ENCODE measurements around the gene KCNAB2. TPM values are rescaled to one million over a fixed set of nuclear protein-coding genes. Genes with fewer than 3 reads are reported as not detected.

KCNAB2 gene
- polyA plus RNA-seq, 5 donors, result 5.2 to 7.7 (median 5.5) TPM

DNA sequence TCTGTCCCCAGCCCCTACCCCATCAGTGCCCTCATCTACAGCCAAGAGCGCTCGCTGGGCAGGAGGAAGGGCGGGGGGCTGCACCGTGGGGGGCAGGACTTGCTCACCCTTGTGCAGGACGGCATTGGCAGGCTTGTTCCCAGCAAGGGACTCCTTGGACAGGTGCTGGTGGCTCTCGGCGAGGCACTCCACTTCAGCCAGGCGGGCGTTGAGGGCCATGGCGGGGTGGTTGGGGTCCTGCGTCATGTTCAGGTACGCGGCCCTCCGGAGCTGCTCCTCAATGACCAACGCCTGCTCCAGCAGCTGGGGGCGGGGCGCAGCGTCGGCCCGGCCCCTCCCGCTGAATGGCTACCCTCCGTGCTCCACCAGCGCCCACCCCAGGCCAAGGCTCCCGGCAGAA, 64.0 kb downstream of the KCNAB2 start:
- DNase-seq, result no peak

DNA sequence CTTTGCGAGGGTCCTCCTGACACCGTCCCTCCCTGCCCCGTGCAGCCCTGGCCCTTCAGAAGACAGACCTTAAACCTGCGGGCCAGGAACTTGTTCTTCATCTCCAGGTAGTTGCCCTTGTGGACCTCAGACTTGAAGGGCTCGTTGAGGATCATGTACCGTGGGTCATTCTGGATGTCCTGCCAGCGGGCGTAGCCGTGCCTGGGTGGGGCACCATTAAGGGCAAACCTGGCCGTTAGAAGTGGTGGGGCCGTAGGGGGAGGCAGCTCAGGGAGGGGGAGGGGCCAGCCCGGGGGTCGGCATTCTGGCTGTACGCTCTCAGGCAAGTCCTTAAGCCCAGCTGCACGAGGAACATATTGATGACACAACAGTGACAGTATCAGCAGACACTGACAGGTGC, 64.6 kb downstream of the KCNAB2 start:
- DNase-seq, result no peak

DNA sequence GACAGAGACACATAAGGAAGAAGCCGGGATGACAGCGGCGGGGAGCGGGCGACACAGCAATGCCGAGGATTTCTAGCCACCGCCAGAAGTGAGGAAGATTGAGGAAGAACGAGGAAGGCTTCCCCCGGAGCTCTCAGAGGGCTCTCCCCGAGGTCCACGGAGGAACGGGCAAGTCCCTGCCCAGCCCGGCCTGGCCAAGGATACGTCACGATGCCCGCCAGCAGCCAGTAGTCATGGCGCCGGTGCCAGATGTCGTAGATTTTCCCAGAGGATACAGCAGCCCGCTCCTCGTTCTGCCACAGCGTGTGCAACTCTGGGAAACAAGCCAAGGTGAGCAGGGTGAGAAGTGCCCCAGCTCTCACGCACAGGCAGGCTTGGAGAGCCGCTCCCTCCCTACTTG, 65.9 kb downstream of the KCNAB2 start:
- no peak for DNase-seq

DNA sequence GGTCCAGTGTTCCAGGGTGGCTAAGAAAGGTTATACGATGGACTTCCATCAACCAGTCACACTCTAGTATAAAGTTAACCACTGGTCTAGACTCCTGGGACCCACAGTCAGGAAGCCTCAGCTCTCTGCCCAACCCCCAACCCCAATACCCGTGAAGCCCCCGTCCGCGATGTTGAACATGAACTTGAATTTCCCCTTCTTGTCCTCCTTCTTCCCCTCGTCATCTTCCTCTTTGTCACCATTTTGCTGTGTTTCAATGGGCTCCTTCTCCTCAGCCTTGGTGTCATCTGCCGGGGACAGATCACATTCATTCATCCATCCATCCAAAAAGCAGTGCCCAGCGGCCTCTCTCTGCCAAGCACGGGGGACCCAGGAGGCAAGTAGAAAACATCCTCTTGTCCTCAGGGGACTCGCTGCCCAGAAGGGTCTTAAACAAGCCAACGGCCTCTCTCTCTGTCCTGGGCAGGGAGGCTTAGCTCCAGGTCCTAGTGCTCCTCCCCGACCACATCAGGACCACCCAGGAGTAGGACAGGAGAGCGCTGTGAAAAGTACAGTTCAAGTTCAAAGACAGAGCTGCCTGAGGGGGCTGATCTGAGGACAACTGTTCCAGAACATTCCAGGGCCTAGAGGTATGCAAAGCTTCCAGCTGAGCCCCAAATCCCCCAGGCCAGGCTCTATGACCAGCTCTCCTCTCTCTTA, 66.5 kb downstream of the KCNAB2 start:
- DNase-seq, result no peak

DNA sequence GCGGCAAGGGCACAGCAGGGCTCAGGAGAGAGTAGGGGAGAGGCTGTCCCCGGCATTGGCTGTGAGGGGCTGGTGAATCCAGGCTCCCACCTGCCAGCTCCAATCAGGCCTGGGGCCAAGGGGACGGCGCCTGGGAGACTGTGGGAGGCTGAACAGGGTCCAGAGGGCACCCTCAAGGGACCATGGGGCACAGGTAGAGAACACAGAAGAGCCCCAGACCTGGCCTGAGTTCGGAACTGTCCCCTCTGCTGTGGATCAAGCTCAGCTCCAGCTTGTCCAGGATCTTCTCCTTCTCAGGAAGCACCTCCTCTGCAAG, 67.0 kb downstream of the KCNAB2 start:
- DNase-seq, result no peak

DNA sequence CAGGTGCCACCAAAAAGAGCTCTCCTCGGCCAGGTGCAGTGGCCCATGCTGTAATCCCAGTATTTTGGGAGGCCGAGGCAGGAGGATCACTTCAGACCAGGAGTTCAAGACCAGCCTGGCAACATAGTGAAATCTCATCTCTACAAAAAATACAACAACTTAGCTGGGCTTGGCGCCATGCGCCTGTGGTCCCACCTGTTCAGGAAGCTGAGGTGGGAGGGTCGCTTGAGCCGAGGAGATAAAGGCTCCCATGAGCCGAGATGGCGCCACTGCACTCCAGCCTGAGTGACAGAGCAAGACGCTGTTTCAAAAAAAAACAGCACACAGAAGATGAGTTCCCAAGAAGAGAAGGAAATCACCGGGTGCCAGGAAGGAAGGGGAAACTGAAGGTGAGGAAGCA, 67.4 kb downstream of the KCNAB2 start:
- no peak for DNase-seq

DNA sequence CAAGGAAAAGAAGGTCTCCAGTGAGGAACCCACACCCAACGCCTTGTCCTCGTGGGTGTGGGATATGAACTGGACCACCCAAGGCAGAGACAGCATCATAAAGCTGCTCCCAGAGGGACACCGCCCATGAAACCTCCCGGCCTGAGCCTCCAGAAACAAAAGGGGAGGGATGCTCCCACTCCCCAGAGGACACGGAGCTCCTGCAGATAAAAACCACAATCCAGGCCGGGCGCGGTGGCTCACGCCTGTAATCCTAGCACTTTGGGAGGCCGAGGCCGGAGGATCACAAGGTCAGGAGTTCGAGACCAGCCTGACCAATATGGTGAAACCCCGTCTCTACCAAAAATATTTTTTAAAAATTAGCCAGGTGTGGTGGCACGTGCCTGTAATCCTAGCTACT, 68.1 kb downstream of the KCNAB2 start:
- no peak for DNase-seq

DNA sequence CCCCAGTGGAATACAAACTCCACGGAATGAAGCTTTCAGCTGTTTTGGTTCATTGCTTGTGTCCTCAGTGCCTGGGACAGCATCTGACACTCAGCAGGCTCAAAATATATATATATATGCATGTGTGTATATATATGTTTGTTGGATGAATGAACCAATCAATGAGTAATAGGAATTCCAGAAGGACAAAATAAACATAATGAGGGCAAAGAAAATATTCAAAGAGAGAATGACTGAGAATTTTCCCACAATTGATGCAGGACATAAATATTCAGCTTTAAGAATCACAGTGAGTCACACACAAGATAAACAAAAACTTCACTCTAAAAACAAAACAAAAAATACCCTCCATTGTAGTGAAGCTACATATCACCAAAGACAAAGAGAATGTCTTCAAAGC, 70.4 kb downstream of the KCNAB2 start:
- no peak for DNase-seq

DNA sequence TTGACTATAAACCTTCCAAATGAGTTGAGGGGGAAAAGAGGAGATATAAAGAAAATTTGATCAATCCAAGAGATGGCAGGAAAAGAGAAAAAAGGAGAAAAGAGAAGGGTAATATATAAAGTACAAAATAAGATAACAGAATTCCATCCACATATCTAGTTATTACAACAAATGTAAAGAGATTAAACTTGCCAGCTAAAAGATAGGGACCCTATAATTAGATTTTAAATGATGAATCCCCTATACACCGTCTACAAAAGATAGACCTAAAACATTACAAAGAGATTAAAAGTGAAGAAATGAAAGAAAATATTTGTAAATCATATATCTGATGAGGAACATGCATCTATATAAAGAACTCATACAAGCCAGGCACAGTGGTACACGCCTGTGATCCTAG, 71.4 kb downstream of the KCNAB2 start:
- DNase-seq, result no peak

DNA sequence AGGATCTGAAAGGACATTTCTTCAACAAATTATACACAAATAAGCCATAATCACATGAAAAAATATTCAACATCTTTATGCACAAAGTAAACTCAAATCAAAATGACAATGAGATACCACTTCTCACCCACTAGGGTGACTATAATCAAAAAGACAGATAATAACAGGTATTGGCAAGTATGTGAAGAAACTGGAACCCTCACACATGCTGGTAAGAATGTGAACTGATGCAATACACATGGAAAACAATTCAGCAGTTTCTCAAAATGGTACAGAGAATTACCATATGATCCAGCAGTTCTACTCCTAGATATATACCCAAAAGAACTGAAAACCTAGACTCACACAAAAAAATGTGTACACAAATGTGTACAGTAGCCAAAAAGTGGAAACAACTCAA, 71.9 kb downstream of the KCNAB2 start:
- no peak for DNase-seq

DNA sequence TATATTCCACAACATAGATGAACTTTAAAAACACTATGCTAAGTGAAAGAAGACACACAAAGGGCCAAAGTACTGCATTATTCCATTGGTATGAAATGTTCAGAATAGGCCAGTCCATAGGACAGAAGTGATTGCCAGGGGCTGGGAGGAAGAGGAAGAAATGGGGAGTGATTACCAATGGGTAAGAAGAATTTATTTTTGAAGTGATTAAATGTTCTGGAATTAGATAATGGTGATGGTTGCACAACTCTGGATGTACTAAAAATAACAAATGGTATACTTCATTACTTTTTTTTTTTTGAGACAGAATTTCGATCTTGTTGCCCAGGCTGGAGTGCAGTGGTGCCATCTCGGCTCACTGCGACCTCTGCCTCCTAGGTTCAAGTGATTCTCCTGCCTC, 72.7 kb downstream of the KCNAB2 start:
- no peak for DNase-seq

DNA sequence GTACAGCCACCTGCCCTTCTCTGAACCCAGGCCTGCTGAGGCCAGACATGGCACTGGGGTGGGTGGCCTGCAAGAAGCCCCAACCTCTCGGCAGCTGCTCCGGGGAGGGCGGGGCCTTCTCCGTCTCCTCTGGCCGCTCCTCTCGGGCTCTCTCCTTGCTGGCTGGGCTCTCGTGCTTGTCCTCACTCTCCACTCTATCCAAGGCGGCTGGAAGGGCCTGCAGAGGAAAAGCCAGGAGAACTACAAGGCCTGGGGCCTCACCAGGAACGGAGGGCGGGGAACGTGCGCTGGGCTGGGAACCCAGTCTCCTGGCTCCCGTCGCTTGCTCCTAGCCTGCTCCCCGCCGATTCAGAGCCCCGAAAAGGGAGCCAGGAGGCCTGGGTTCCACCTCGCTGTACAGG, 75.3 kb downstream of the KCNAB2 start:
- DNase-seq, result no peak

DNA sequence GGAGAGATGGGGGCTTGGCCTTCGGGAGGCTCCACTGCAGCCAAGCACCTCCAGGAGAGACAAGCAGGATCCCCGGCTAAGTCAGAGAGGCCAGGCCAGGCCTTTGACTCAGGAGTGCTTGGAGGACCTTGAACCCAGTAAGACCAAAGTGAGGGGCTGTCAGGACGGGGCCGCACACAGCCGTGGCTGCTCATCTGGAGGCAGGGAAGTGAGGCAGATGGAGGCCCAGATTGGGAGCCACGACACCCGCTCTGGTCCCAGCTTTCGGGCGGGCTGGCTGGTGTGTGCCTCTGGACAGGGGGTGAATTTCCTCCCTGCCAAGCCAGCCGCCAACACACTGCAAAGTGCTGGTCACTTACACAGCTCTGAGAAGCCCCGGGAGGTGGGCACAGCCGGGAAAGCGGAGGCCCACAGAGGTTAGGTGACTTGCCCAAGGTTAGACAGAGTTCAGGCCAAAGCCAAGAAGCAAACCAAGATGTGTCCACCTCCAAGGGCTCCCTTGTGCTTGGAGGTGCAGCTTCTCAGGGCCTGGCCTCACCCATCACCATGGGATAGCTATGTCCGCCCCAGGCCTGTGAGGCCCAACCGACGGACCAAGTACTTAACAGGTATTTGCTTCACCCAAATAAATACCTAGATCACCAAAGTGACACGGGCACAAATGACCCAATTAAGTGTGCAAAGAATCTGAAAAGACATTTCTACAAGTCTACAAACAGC, 76.1 kb downstream of the KCNAB2 start:
- no peak for DNase-seq

DNA sequence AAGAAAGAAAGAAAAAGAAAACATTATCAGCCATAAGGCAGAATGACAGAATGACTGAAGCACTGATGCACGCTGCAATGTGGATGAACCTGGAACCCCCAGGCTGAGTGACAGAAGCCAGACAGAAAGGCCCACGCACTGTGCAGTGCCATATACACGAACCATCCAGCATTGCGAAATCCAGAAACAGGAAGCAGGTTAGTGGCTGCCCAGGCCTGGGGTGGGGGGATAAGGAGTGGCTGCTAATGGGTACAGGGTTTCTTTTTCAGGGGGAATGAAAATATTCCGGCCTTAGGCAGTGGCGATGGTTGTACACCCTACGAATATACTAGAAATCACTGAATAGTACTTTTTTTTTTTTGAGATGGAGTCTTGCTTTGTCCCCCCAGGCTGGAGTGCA, 77.4 kb downstream of the KCNAB2 start:
- DNase-seq, result no peak

DNA sequence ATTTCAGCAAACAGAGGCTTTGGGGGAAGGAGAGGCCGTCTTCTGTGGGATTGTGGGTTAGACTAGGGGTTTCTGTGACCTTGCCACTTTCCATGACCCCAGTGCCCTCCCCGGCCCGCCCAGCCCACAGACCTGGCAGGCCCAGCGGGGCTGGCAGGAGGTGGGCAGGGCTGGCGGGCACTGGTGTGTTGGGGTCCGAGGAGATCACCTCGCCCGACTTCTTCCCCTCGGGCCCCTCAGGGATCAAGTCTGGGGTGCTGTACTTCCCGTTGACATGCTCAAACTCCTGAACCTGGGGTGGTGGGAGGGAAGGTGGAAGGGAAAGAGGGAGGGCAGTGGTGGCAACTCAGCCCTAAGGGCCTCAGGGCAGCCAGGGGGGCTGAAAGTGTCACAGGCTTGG, 78.1 kb downstream of the KCNAB2 start:
- DNase-seq, result no peak

DNA sequence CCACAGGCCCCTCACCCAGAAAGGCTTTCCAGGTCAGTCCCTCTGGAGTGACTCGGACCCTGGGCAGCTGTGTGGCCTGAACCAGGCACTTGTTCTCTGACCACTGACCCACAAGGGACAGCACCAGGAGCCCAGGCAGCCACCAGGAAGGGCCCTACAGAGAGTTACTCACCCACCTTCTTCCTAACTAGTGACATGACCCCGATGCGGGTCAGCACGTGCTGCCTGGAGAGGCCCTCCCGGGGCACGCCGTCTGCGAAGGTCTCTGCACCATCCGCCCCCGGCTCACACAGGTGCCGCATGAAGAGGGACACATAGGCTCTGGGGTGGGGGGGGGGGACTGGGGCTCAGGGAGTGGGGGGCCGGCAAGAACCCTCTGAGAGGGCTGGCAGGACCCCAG, 78.7 kb downstream of the KCNAB2 start:
- no peak for DNase-seq

DNA sequence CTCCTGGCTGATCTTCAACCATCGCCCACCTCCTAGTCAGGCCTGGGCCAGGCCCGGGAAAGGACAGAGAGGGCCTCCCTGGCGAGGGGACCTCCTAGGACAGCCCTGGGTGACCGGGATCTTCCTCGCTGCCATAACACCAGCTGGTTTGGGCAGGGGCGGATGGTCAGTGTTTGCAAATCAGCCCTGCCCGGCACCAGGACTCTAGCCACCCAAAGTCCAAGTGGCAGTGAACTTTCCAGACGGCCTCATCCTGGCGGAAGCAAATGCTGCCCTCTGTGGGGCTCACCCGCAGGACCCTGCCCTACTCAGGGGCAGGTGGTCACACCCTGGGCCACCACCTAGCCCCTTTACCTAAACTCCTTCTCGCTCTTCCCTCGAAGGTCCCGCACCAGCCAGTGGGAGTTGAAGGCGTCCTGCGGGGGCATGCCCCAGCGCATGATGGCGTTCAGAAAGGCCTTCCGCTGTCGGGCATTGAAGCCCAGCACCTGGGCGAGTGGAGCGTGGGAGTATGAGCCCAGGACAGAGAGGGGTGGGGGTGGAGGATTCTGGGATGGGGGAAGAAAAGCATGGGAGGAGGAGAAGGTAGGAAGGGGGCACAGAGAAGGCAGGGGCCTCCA, 79.2 kb downstream of the KCNAB2 start:
- no peak for DNase-seq

DNA sequence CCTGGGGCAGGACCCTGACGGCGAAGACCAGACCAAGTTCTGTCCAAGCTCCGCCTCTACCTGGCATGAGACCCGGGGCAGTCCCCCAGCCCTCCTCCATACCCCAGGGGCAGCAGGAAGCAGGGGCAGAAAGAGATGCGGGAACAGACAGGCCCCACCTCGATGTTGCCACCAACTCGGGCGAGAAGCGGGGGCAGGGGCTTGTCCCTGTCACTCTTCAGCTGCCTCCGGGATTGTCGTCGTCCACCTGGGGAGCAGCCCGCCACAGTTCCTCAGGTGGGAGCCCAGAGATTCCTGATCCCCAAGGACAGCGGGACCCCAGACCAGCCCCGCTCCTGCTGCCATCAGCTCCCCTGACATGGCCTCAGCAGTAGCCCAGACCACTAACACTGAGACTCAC, 79.7 kb downstream of the KCNAB2 start:
- no peak for DNase-seq

DNA sequence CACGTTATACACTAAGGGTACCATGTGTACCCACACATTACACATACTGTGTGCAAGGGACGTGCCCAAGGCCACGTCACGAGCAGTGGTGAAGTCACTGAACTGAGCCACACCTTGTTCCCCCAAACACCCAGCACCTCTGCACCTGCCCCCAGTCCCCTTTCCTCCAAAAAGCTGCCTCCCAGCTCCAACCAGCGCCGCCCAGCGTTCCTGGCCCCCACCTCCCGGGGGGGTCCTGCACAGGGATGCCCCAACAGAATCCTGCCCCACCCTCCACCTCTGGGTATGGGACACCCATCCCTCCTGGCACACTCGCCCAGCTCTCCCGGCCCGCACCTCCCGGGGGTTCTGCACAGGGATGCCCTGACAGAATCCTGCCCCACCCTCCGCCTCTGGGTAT, 80.3 kb downstream of the KCNAB2 start:
- DNase-seq, result no peak

DNA sequence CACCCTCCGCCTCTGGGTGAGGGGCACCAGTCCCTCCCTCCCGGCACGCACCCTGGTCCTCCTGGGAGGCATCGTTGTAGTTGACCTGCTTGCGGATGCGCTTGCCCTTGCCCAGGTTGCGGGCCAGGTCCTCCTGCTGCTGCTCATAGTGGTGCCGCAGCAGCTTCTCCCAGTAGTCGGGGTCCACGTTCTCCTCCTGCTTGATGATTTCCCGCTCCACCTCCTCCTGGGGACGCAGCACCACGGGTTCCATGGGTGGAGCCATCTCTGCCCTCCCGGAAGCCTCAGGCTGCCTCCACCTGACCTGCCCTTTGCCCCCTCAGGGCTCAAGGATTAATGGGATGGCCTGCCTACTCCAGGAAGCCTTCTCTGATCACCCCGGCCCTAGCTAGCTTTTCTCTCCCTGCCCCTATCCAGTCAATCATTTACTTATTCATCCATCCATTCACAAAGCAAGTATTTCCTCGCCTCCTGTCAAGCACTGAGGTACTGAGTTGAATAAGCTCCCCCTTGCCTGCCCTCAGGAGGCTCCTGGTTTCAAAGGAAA, 80.9 kb downstream of the KCNAB2 start:
- DNase-seq, result no peak

DNA sequence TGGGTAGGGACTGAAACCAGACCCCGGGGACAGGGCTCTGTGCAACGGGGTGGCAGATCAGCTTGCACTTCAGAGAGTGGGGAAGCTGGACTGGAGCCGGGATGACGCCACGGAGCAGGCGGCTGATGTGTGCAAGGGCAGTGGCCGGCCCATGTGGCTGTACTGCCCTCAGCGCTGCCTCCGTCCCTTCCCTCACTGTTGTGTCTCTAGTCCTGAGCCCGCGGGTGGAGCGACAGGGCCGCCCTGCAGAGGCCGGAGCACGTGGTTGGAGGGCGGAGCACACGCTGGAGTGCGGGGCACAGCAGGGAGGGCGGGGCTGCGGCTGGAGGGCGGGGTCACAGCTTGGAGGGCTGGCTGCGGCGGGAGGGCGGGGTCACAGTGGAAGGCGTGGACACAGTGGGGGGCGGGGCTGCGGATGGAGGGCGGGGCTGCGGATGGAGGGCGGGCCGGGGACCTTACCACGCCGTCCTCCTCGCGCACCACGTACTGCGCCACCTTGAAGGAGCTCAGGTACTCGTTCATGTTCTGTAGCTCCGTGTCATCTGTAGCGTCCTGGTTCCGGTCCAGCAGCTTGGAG, 82.0 kb downstream of the KCNAB2 start:
- DNase-seq, result peak; percentile 10 to 23

DNA sequence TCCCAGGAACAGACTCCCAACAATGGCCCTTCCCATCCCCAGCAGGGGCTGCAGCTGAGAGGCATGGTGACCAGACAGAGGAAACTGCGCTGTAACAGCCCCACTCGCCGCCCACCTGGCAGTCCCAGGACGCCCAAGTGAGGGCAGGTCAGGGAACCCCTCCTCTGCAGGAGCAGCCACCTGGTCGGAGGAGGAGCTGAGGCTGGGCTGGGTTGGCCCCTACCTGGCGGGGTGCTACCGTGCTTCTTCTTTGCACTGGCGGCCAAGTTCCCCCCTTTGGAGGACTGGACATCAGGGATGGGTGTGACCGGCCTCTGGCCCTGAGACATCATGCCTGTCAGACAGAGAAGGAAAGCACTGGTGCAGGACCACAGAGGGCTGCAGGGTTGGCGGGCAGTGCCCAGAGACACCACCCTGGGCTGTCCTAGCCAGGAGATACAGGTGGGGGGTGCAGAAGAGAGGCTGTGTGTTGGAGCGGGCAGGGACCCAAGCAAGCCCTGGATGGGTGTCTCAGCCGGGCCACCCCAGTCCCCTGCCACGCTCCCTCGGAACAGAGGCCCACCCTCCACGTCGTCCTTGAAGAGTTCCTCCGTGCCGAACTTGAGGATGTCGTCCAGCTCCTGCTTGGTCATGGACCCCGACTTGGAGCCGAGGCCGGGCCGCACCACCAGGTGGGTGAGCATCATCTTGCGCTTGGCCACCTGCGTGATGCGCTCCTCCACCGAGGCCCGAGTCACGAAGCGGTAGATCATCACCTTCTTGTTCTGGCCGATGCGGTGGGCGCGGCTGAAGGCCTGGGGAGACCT, 82.8 kb downstream of the KCNAB2 start:
- no peak for DNase-seq

All from right lung (tissue), 5 donors.